SK-N-SH treated with all-trans-retinoic acid at 6 μM for 48 hours (cell line): ENCODE measurements around the gene DCST2.

ENCODE experiments used
- CREB5 ChIP-seq: fragments of 250-450 bp; sonication (Bioruptor Pico); IDR thresholded peaks from 2 replicates; pipeline ENCODE4 v1.5.1; 2020; ENCODE audit warnings: low read depth, mild to moderate bottlenecking, moderate library complexity
- CSDC2 ChIP-seq: fragments of 250-450 bp; sonication (Bioruptor Pico); IDR thresholded peaks from 2 replicates; pipeline ENCODE4 v1.5.0; 2020; ENCODE audit warnings: mild to moderate bottlenecking, moderate library complexity
- PATZ1 ChIP-seq: fragments of 250-450 bp; sonication (Bioruptor Pico); IDR thresholded peaks from 2 replicates; pipeline ENCODE4 v1.8.0; 2020; ENCODE audit warnings: mild to moderate bottlenecking, moderate library complexity, borderline replicate concordance
- POU6F1 ChIP-seq: fragments of 250-450 bp; sonication (Bioruptor Pico); IDR thresholded peaks from 2 replicates; pipeline ENCODE4 v1.8.0; 2021; ENCODE audit warnings: low read depth, mild to moderate bottlenecking, moderate library complexity, borderline replicate concordance
- PPARA ChIP-seq: fragments of 250-450 bp; sonication (Bioruptor Pico); IDR thresholded peaks from 2 replicates; pipeline ENCODE4 v1.5.0; 2020; ENCODE audit warnings: mild to moderate bottlenecking, borderline replicate concordance
- TOX ChIP-seq: fragments of 250-450 bp; sonication (Bioruptor Pico); IDR thresholded peaks from 2 replicates; pipeline ENCODE4 v1.8.0; 2021; ENCODE audit warnings: mild to moderate bottlenecking, moderate library complexity, borderline replicate concordance
- ZNF565 ChIP-seq: fragments of 450-650 bp; formaldehyde crosslinking; conservative IDR thresholded peaks from 2 replicates; pipeline ENCODE4 v1.5.0; 2020; ENCODE audit warnings: low read depth, mild to moderate bottlenecking, moderate library complexity

DNA sequence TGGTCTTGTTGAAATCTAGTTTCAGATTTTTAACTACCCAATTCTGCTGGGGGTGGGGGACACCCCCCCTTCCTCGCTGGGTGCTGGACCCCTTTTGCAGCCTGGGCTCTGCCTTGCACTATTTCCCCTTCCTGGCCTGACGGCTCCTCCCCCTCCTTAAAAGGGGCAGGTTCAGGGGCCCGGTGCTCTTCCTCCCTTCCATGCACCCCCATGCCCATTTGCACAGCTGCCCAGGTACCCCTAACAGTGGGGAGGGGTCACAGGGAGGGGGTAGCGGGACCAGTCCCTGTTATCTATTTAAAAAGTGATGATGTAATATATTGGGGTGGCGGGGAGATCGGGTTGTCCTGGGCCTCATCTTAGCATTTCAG lies 15.7 kb downstream of the DCST2 start:
- TF ChIP-seq TOX (CRISPR knock-in tag) (no peak), ZNF565 (CRISPR knock-in tag) (no peak), PPARA (CRISPR knock-in tag) (no peak), CSDC2 (CRISPR knock-in tag) (no peak), CREB5 (no peak), POU6F1 (no peak), PATZ1 (CRISPR knock-in tag) (no peak)
